HepG2 (cell line): Measurements from ENCODE around the gene MRPL14. TPM values are rescaled to one million over a fixed set of nuclear protein-coding genes. Genes with fewer than 3 reads are reported as not detected.
A peak's percentile ranks its signal among the peaks of the same experiment; 100 is the strongest.

ENCODE experiments used
- AHR ChIP-seq: IDR thresholded peaks from 2 replicates; pipeline ENCODE4 v1.6.1; 2018; ENCODE audit warnings: missing genetic modification reagents, missing compliant biosample characterization
- CHCHD3 ChIP-seq: sonication (generic); formaldehyde crosslinking; IDR thresholded peaks from 2 replicates; pipeline ENCODE4 v1.8.0; 2022; ENCODE audit warnings: mild to moderate bottlenecking, missing genetic modification reagents, moderate library complexity
- EEA1 ChIP-seq: sonication (generic); formaldehyde crosslinking; IDR thresholded peaks from 2 replicates; pipeline ENCODE4 v1.5.1; 2020; ENCODE audit warnings: mild to moderate bottlenecking, missing genetic modification reagents, borderline replicate concordance
- EP300 ChIP-seq, 3 experiments: sonication (generic) in 1 of 3; formaldehyde crosslinking in 1 of 3; IDR thresholded peaks; 2 replicates each; pipeline versions ENCODE4 v1.5.1 to v1.6.1; 2011 to 2020; ENCODE audit warnings: low read depth in 2 of 3, low read length in 2 of 3, borderline replicate concordance in 1 of 3, improper control_type of control experiment in 1 of 3, mild to moderate bottlenecking in 1 of 3, missing genetic modification reagents in 1 of 3, moderate library complexity in 1 of 3
- ERF ChIP-seq: IDR thresholded peaks from 2 replicates; pipeline ENCODE4 v1.6.1; 2018; ENCODE audit warnings: missing biosample characterization, missing genetic modification reagents
- FOXO1 ChIP-seq: sonication (generic); formaldehyde crosslinking; IDR thresholded peaks from 2 replicates; pipeline ENCODE4 v1.4.0; 2020; ENCODE audit warnings: missing genetic modification reagents
- HOXA5 ChIP-seq: sonication (generic); formaldehyde crosslinking; IDR thresholded peaks from 2 replicates; pipeline ENCODE4 v1.4.0; 2020; ENCODE audit warnings: missing genetic modification reagents
- KMT2B ChIP-seq: IDR thresholded peaks from 2 replicates; pipeline ENCODE4 v1.6.1; 2016; ENCODE audit warnings: missing genetic modification reagents, missing compliant biosample characterization
- MAZ ChIP-seq, 2 experiments: sonication (generic) in 1 of 2; formaldehyde crosslinking in 1 of 2; IDR thresholded peaks; 2 replicates each; pipeline versions ENCODE4 v1.5.0 to v1.6.1; 2012 to 2020; ENCODE audit warnings: low read depth in 2 of 2, mild to moderate bottlenecking in 2 of 2, borderline replicate concordance in 1 of 2, improper control_type of control experiment in 1 of 2, low read length in 1 of 2, missing genetic modification reagents in 1 of 2, moderate library complexity in 1 of 2
- SETDB1 ChIP-seq: sonication (generic); formaldehyde crosslinking; IDR thresholded peaks from 2 replicates; pipeline ENCODE4 v1.5.1; 2020; ENCODE audit warnings: missing genetic modification reagents, mild to moderate bottlenecking, borderline replicate concordance
- ZFX ChIP-seq: sonication (generic); formaldehyde crosslinking; IDR thresholded peaks from 2 replicates; pipeline ENCODE4 v1.4.0; 2020; ENCODE audit warnings: mild to moderate bottlenecking, low read depth, missing genetic modification reagents, moderate library complexity
- ZNF230 ChIP-seq: sonication (generic); formaldehyde crosslinking; IDR thresholded peaks from 2 replicates; pipeline ENCODE4 v1.4.0; 2020; ENCODE audit warnings: mild to moderate bottlenecking, missing genetic modification reagents
- ZNF562 ChIP-seq: sonication (generic); formaldehyde crosslinking; IDR thresholded peaks from 2 replicates; pipeline ENCODE4 v1.8.0; 2022; ENCODE audit warnings: missing genetic modification reagents, borderline replicate concordance
- ZNF776 ChIP-seq: sonication (generic); formaldehyde crosslinking; IDR thresholded peaks from 2 replicates; pipeline ENCODE4 v1.4.0; 2020; ENCODE audit warnings: mild to moderate bottlenecking, missing genetic modification reagents
- polyA plus RNA-seq, 8 experiments: library from polyadenylated mRNA; depleted of rRNA in 3 of 8; stranded (reverse) in 7 of 8; unstranded in 1 of 8; fragments of >200 nt; fragmentation: Illumina TruSeq in 4 of 8; extraction: Trizol in 4 of 8; gene quantifications; 2 replicates each; pipeline versions ENCODE4 v1.2.1 to v1.2.3, GENCODE V29; 2011 to 2016; ENCODE audit warnings: low read depth in 4 of 8, missing spikeins in 1 of 8, mixed read lengths in 1 of 8; ENCODE audit not compliant: insufficient read depth in 1 of 8
- total RNA-seq, 5 experiments: library from RNA; depleted of rRNA; stranded (reverse); fragments of >200 nt; fragmentation: Illumina TruSeq; extraction: Trizol; gene quantifications; 2 replicates each; pipeline ENCODE4 v1.2.3, GENCODE V29; 2016; ENCODE audit warnings: low read depth in 1 of 5
- TF ChIP-seq, protein P1 (sequence below), 2 experiments: IDR thresholded peaks; 2 replicates each; pipeline ENCODE4 v1.6.1; 2011 to 2012; ENCODE audit warnings: low read length in 2 of 2, borderline replicate concordance in 1 of 2, low read depth in 1 of 2, mild to moderate bottlenecking in 1 of 2, moderate library complexity in 1 of 2
- TF ChIP-seq, protein P2 (sequence below): sonication (generic); formaldehyde crosslinking; IDR thresholded peaks from 2 replicates; pipeline ENCODE4 v1.9.0; 2022; ENCODE audit warnings: missing genetic modification reagents, mild to moderate bottlenecking, borderline replicate concordance
- TF ChIP-seq, protein P3 (sequence below): sonication (generic); formaldehyde crosslinking; IDR thresholded peaks from 2 replicates; pipeline ENCODE4 v1.4.0; 2020; ENCODE audit warnings: missing genetic modification reagents, borderline replicate concordance

MRPL14 gene
- total and polyA plus RNA-seq, 2 of the 13 experiments (the other 11 are each of a cell fraction or from before 2014, with no cell fraction given): 157 to 178 TPM

DNA sequence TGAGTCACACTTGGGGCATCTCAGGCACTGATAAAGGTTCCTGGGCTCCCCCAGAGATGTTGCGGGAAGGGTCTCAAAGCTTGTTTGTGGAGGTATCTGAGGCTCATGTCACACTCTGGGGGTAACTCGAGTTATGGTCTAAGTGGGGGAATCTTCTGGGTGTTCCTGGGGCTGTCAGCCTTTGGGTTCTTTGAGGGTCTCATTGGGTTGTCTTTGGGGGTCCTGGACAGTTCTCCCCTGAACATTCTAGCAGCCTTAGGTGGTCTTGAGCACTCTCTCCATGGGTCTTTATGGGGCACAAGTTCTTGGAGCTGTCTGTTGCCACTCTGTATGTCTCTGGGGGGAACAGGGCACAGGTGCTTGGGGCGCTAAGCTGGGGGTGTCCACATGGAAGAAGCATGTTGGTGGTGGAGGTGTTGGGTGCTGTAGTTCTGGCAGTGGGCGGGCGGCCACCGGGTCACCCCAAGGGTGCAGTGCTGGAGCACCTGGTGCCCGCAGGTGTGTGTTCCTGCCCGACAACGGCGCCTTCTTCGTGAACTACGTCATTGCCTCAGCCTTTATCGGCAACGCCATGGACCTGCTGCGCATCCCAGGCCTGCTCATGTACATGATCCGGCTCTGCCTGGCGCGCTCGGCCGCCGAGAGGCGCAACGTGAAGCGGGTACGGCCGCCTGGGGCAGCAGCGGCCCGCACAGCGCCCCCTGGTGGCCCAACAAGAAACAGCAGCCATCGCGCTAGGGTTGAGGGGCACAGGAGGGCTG, 24.3 kb upstream of the MRPL14 start (continued):
- TF ChIP-seq MAZ (IDR thresholded peaks at IDR 0.05; ENCODE audit: borderline replicate concordance, low read depth, low read length) (0 out of 2 replicates have a peak, but pooled peaks have one; percentile 22), MAZ (CRISPR knock-in tag; IDR thresholded peaks at IDR 0.05; ENCODE audit: low read depth) (peak; percentile 83), ZFX (CRISPR knock-in tag) (peak; percentile 74; the same call in 1 of the 2 replicates), EP300 (IDR thresholded peaks at IDR 0.05; ENCODE audit: low read depth in 2 of 2, low read length in 2 of 2) (no peak), EP300 (CRISPR knock-in tag; IDR thresholded peaks at IDR 0.05; ENCODE audit: borderline replicate concordance) (peak; percentile 38; the same call in 1 of the 2 replicates), HOXA5 (CRISPR knock-in tag) (0 out of 2 replicates have a peak, but pooled peaks have one; percentile 62), AHR (CRISPR knock-in tag) (peak; percentile 94; the same call in 1 of the 2 replicates), SETDB1 (CRISPR knock-in tag) (no peak), ZNF562 (CRISPR knock-in tag) (no peak), EEA1 (CRISPR knock-in tag) (peak; percentile 61; the same call in 1 of the 2 replicates), ZNF776 (CRISPR knock-in tag) (no peak), FOXO1 (CRISPR knock-in tag) (peak; percentile 44), CHCHD3 (CRISPR knock-in tag) (no peak), ZNF230 (CRISPR knock-in tag) (no peak), ERF (CRISPR knock-in tag) (peak; percentile 76; the same call in 1 of the 2 replicates), KMT2B (CRISPR knock-in tag) (no peak; the same call in 1 of the 2 replicates)
- TF ChIP-seq, protein P1, sequence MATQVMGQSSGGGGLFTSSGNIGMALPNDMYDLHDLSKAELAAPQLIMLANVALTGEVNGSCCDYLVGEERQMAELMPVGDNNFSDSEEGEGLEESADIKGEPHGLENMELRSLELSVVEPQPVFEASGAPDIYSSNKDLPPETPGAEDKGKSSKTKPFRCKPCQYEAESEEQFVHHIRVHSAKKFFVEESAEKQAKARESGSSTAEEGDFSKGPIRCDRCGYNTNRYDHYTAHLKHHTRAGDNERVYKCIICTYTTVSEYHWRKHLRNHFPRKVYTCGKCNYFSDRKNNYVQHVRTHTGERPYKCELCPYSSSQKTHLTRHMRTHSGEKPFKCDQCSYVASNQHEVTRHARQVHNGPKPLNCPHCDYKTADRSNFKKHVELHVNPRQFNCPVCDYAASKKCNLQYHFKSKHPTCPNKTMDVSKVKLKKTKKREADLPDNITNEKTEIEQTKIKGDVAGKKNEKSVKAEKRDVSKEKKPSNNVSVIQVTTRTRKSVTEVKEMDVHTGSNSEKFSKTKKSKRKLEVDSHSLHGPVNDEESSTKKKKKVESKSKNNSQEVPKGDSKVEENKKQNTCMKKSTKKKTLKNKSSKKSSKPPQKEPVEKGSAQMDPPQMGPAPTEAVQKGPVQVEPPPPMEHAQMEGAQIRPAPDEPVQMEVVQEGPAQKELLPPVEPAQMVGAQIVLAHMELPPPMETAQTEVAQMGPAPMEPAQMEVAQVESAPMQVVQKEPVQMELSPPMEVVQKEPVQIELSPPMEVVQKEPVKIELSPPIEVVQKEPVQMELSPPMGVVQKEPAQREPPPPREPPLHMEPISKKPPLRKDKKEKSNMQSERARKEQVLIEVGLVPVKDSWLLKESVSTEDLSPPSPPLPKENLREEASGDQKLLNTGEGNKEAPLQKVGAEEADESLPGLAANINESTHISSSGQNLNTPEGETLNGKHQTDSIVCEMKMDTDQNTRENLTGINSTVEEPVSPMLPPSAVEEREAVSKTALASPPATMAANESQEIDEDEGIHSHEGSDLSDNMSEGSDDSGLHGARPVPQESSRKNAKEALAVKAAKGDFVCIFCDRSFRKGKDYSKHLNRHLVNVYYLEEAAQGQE (IDR thresholded peaks at IDR 0.05; ENCODE audit: borderline replicate concordance in 1 of 2, low read depth in 1 of 2, low read length in 2 of 2): no peak
- TF ChIP-seq, protein P2, sequence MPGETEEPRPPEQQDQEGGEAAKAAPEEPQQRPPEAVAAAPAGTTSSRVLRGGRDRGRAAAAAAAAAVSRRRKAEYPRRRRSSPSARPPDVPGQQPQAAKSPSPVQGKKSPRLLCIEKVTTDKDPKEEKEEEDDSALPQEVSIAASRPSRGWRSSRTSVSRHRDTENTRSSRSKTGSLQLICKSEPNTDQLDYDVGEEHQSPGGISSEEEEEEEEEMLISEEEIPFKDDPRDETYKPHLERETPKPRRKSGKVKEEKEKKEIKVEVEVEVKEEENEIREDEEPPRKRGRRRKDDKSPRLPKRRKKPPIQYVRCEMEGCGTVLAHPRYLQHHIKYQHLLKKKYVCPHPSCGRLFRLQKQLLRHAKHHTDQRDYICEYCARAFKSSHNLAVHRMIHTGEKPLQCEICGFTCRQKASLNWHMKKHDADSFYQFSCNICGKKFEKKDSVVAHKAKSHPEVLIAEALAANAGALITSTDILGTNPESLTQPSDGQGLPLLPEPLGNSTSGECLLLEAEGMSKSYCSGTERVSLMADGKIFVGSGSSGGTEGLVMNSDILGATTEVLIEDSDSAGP (CRISPR knock-in tag): peak; percentile 89; the same call in 1 of the 2 replicates
- TF ChIP-seq, protein P3, sequence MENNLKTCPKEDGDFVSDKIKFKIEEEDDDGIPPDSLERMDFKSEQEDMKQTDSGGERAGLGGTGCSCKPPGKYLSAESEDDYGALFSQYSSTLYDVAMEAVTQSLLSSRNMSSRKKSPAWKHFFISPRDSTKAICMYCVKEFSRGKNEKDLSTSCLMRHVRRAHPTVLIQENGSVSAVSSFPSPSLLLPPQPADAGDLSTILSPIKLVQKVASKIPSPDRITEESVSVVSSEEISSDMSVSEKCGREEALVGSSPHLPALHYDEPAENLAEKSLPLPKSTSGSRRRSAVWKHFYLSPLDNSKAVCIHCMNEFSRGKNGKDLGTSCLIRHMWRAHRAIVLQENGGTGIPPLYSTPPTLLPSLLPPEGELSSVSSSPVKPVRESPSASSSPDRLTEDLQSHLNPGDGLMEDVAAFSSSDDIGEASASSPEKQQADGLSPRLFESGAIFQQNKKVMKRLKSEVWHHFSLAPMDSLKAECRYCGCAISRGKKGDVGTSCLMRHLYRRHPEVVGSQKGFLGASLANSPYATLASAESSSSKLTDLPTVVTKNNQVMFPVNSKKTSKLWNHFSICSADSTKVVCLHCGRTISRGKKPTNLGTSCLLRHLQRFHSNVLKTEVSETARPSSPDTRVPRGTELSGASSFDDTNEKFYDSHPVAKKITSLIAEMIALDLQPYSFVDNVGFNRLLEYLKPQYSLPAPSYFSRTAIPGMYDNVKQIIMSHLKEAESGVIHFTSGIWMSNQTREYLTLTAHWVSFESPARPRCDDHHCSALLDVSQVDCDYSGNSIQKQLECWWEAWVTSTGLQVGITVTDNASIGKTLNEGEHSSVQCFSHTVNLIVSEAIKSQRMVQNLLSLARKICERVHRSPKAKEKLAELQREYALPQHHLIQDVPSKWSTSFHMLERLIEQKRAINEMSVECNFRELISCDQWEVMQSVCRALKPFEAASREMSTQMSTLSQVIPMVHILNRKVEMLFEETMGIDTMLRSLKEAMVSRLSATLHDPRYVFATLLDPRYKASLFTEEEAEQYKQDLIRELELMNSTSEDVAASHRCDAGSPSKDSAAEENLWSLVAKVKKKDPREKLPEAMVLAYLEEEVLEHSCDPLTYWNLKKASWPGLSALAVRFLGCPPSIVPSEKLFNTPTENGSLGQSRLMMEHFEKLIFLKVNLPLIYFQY (CRISPR knock-in tag): peak; percentile 56; the same call in 1 of the 2 replicates
